ENCODE results near the gene TPO.

GRCh38 chr2:1527153-1527992 is 114.1 kb downstream of the TPO start:
- TF ChIP-seq, protein P1, sequence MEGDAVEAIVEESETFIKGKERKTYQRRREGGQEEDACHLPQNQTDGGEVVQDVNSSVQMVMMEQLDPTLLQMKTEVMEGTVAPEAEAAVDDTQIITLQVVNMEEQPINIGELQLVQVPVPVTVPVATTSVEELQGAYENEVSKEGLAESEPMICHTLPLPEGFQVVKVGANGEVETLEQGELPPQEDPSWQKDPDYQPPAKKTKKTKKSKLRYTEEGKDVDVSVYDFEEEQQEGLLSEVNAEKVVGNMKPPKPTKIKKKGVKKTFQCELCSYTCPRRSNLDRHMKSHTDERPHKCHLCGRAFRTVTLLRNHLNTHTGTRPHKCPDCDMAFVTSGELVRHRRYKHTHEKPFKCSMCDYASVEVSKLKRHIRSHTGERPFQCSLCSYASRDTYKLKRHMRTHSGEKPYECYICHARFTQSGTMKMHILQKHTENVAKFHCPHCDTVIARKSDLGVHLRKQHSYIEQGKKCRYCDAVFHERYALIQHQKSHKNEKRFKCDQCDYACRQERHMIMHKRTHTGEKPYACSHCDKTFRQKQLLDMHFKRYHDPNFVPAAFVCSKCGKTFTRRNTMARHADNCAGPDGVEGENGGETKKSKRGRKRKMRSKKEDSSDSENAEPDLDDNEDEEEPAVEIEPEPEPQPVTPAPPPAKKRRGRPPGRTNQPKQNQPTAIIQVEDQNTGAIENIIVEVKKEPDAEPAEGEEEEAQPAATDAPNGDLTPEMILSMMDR (IDR thresholded peaks at IDR 0.05; ENCODE audit: poor library complexity) = no peak
- TF ChIP-seq EZH2 (IDR thresholded peaks at IDR 0.05; ENCODE audit: borderline replicate concordance) (no peak), EZH2phosphoT487 (IDR thresholded peaks at IDR 0.05; ENCODE audit: low read depth, severe bottlenecking, unreplicated experiment) (no peak)

All from hepatocyte (in vitro differentiated cells).